Sigmoid colon (tissue), 4 donors: Measurements from ENCODE around the gene CAPN10.

Source experiments
- CTCF ChIP-seq, 4 experiments: fragments of 450-650 bp in 3 of 4; fragments of 200-600 bp in 1 of 4; IDR thresholded peaks; one replicate each; pipeline ENCODE4 v1.5.1; 2016 to 2019; ENCODE audit warnings: antibody characterized with exemption in 4 of 4, mild to moderate bottlenecking in 3 of 4, moderate library complexity in 2 of 4
- EP300 ChIP-seq, 4 donors: sonication (generic); formaldehyde crosslinking; IDR thresholded peaks; one replicate each; pipeline ENCODE4 v1.6.1; 2017; ENCODE audit warnings: antibody characterized with exemption in 4 of 4
- POLR2A ChIP-seq, 2 donors: fragments of 450-650 bp; IDR thresholded peaks; one replicate each; pipeline ENCODE4 v1.6.1; 2016; ENCODE audit warnings: antibody characterized with exemption in 2 of 2, mild to moderate bottlenecking in 2 of 2, moderate library complexity in 2 of 2

GRCh38 chr2:240579771-240580614, 6.5 kb upstream of the CAPN10 start:
- TF ChIP-seq CTCF (IDR thresholded peaks at IDR 0.05) (no peak), EP300 (IDR thresholded peaks at IDR 0.05) (no peak), POLR2A (IDR thresholded peaks at IDR 0.05) (no peak)
